ENCODE data around the gene IRF2BPL. TPM values are rescaled to one million over a fixed set of nuclear protein-coding genes. Genes with fewer than 3 reads are reported as not detected.

IRF2BPL gene
- total and polyA plus RNA-seq, 4 donors, result 9.3 to 52.4 (median 38.6) TPM

DNA sequence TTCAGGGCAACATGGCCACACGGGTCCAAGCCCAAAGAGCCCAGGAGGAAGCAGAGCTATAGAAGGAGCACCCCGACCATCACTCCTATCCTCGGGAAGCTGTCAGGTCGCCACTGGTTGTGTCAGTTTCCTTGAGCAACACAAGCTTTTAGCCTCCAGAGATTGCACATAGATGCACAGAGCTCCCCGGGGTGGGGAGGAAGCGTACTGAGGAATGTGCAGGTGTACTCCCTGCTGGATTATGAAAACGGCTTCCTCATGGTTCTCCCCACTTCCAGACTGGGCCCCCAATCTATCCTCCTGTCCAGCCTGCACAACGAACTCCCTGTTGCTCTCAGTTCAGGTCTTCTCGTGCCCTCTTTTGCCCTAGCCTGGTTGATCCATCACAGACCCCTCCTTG lies 30.3 kb upstream of the IRF2BPL start:
- Histone ChIP-seq H3K4me3 (no peak overlapping the region), H3K36me3 (ENCODE audit: control insufficient read depth in 4 of 4, insufficient read depth in 4 of 4, low read length in 4 of 4) (no peaks in the 10 kb centered on the region), H3K4me1 (ENCODE audit: control insufficient read depth in 5 of 5, insufficient read depth in 5 of 5, low read length in 5 of 5) (peaks cover 0 to 3% (median 0%) of the 10 kb centered on the region in 5 donors), H3K27me3 (ENCODE audit: control insufficient read depth in 3 of 3, insufficient read depth in 3 of 3, low read length in 2 of 3) (no peaks in the 10 kb centered on the region), H3K9ac (ENCODE audit: insufficient read depth in 1 of 2, low read length in 2 of 2) (no peak overlapping the region), H3K27ac (ENCODE audit: low read depth in 1 of 2, low read length in 1 of 2) (no peak overlapping the region), H3K9me3 (ENCODE audit: control insufficient read depth in 4 of 4, insufficient read depth in 3 of 4, low read length in 3 of 4) (peaks cover 0 to 4% (median 2%) of the 10 kb centered on the region in 4 donors)
- TF ChIP-seq CTCF (IDR thresholded peaks at IDR 0.05; ENCODE audit: control extremely low read depth, extremely low read depth), result no peak
- WGBS, 2 donors, result 63 to 83% methylated on average over 9 of the region's 9 CpGs
- no peak for DNase-seq
- ATAC-seq (ENCODE audit: insufficient read depth, low FRiP score), result no peak

DNA sequence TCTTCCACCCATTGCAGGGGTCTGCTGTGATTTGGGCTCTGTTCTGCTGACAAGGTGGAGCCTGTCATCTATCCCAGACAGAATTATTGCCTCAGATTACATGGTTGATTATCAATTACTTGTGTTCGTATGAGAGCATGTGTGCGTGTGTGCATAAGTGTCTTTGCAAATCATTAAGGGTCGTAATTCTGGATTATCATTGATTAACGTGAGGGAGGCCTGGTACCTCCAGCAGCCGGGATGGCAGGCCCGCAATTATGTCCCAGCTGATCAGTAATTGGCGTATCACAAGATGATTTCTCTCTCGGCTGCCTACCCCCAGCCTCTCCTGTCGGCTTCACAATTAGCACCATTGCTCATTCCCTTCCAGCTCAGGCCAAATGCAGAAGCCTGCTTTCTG lies 29.6 kb upstream of the IRF2BPL start:
- no peak overlapping the region for H3K4me3 ChIP-seq
- H3K4me1 ChIP-seq (ENCODE audit: control insufficient read depth in 5 of 5, insufficient read depth in 5 of 5, low read length in 5 of 5), result peaks cover 0 to 5% (median 0%) of the 10 kb centered on the region in 5 donors
- peaks cover 0 to 4% (median 2%) of the 10 kb centered on the region in 4 donors for H3K9me3 ChIP-seq (ENCODE audit: control insufficient read depth in 4 of 4, insufficient read depth in 3 of 4, low read length in 3 of 4)
- no peak for DNase-seq
- no peak overlapping the region for H3K27ac ChIP-seq (ENCODE audit: low read depth in 1 of 2, low read length in 1 of 2)
- ATAC-seq (ENCODE audit: insufficient read depth, low FRiP score), result no peak
- TF ChIP-seq CTCF (IDR thresholded peaks at IDR 0.05; ENCODE audit: control extremely low read depth, extremely low read depth), result no peak
- no peaks in the 10 kb centered on the region for H3K27me3 ChIP-seq (ENCODE audit: control insufficient read depth in 3 of 3, insufficient read depth in 3 of 3, low read length in 2 of 3)
- no peak overlapping the region for H3K9ac ChIP-seq (ENCODE audit: insufficient read depth in 1 of 2, low read length in 2 of 2)
- no peaks in the 10 kb centered on the region for H3K36me3 ChIP-seq (ENCODE audit: control insufficient read depth in 4 of 4, insufficient read depth in 4 of 4, low read length in 4 of 4)
- WGBS, 2 donors, result 88 to 97% methylated on average over 9 of the region's 9 CpGs

- Histone ChIP-seq H3K27me3 (ENCODE audit: control insufficient read depth in 3 of 3, insufficient read depth in 3 of 3, low read length in 2 of 3) (no peaks in the 10 kb centered on the region), H3K9me3 (ENCODE audit: control insufficient read depth in 4 of 4, insufficient read depth in 3 of 4, low read length in 3 of 4) (peaks cover 0 to 4% (median 2%) of the 10 kb centered on the region in 4 donors), H3K4me3 (no peak overlapping the region), H3K4me1 (ENCODE audit: control insufficient read depth in 5 of 5, insufficient read depth in 5 of 5, low read length in 5 of 5) (peaks cover 0 to 13% (median 5%) of the 10 kb centered on the region in 5 donors), H3K9ac (ENCODE audit: insufficient read depth in 1 of 2, low read length in 2 of 2) (no peak overlapping the region), H3K36me3 (ENCODE audit: control insufficient read depth in 4 of 4, insufficient read depth in 4 of 4, low read length in 4 of 4) (no peaks in the 10 kb centered on the region), H3K27ac (ENCODE audit: low read depth in 1 of 2, low read length in 1 of 2) (no peak overlapping the region)
- DNase-seq (no peak), ATAC-seq (ENCODE audit: insufficient read depth, low FRiP score) (no peak)
- TF ChIP-seq CTCF (IDR thresholded peaks at IDR 0.05; ENCODE audit: control extremely low read depth, extremely low read depth), result no peak
- 88 to 94% methylated on average over 3 of the region's 3 CpGs for WGBS, 2 donors
Measured at GRCh38 chr14:77055981-77056380, 27.5 kb upstream of the IRF2BPL start.

DNA sequence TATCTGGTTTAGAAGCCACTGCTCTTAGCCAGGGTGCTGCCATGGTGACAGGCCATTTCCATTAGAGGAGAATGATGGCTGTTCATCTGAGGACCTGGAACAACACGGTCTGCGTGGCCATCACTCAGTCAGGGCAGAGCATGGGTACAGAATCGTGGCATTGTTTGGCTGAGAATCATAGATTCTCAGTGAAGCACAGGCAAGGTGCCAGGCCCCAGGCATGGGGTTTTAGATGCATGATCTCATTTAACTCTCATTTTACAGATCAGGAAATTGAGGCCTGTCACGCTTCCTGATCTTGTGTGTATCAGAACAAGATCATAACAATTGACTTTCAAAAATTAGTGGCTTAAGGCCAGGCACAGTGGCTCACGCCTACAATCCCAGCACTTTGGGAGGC lies 26.8 kb upstream of the IRF2BPL start:
- 68 to 78% methylated on average over 5 of the region's 5 CpGs for WGBS, 2 donors
- no peaks in the 10 kb centered on the region for H3K27me3 ChIP-seq (ENCODE audit: control insufficient read depth in 3 of 3, insufficient read depth in 3 of 3, low read length in 2 of 3)
- no peak overlapping the region for H3K4me3 ChIP-seq
- peaks cover 0 to 4% (median 2%) of the 10 kb centered on the region in 4 donors for H3K9me3 ChIP-seq (ENCODE audit: control insufficient read depth in 4 of 4, insufficient read depth in 3 of 4, low read length in 3 of 4)
- no peaks in the 10 kb centered on the region for H3K36me3 ChIP-seq (ENCODE audit: control insufficient read depth in 4 of 4, insufficient read depth in 4 of 4, low read length in 4 of 4)
- peaks cover 0 to 19% (median 11%) of the 10 kb centered on the region in 5 donors for H3K4me1 ChIP-seq (ENCODE audit: control insufficient read depth in 5 of 5, insufficient read depth in 5 of 5, low read length in 5 of 5)
- DNase-seq (no peak), ATAC-seq (ENCODE audit: insufficient read depth, low FRiP score) (no peak)
- peak overlapping the region in 1 of 2 donors; percentile 35 for H3K27ac ChIP-seq (ENCODE audit: low read depth in 1 of 2, low read length in 1 of 2)
- H3K9ac ChIP-seq (ENCODE audit: insufficient read depth in 1 of 2, low read length in 2 of 2), result no peak overlapping the region
- no peak for TF ChIP-seq CTCF (IDR thresholded peaks at IDR 0.05; ENCODE audit: control extremely low read depth, extremely low read depth)
